ENCODE data around the gene GNA12.

GRCh38 chr7:2709553-2710285, 134.4 kb downstream of the GNA12 start:
- TF ChIP-seq CTCF (IDR thresholded peaks at IDR 0.05) = peak; percentile 54 to 92 (median 68)
- no peak for TF ChIP-seq POLR2A (IDR thresholded peaks at IDR 0.05)

All from thyroid gland (tissue), 4 donors.